ENCODE results near the gene KLF5.
"Not testable (repeated sequence)": the region's sequence is repeated elsewhere in the genome, so short reads cannot be mapped to it uniquely, and the experiment has no call there.

Gene KLF5

DNA sequence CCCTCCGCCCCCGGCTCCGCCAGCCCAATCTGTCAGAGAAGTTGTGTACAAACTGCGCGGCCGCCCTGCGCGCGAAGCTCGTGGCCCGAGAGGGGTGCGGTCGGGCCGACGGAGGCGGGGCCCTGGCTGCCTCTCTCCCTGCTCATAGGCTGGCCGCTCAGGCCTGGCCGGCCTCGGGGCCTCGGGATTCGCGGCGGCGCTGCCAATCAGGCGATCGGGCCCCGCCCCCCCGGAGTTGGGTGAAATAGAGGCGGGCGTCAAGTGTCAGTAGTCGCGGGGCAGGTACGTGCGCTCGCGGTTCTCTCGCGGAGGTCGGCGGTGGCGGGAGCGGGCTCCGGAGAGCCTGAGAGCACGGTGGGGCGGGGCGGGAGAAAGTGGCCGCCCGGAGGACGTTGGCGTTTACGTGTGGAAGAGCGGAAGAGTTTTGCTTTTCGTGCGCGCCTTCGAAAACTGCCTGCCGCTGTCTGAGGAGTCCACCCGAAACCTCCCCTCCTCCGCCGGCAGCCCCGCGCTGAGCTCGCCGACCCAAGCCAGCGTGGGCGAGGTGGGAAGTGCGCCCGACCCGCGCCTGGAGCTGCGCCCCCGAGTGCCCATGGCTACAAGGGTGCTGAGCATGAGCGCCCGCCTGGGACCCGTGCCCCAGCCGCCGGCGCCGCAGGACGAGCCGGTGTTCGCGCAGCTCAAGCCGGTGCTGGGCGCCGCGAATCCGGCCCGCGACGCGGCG lies at the start of gene KLF5:
KLF5 (plus strand) TSS at position 270 of the 724 bp plus-strand sequence; CDS start at position 593, 323 bp downstream.
- peak; percentile 94 for DNase-seq (ENCODE audit: low read depth)

GRCh38 chr13:73011751-73012150 lies 47.1 kb upstream of the KLF5 start:
- DNase-seq (ENCODE audit: low read depth) = no peak

DNA sequence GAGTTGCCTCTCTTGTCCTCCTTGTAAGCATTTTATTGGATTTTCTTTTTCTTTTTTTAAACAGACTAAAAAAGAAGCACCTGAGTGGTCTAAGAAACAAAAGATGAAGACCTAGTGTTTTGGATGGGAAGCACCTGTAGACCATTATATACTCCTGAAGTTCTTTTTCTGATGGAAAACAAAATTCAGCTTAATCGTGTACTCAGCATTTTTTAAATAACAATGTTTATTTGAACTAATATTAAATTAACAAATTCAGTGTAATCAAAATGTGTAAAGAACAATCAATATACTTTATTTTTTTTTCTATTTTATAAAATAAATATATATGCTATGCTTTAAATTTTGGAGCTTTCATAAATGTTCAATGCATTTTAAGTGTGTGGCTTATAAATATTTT lies 43.0 kb upstream of the KLF5 start:
- no peak for DNase-seq (ENCODE audit: low read depth)

- DNase-seq (ENCODE audit: low read depth) = no peak
These were observed 40.5 kb upstream of the KLF5 start for GRCh38 chr13:73018336-73018735.

- DNase-seq (ENCODE audit: low read depth) = no peak
These were observed 33.4 kb upstream of the KLF5 start for GRCh38 chr13:73025217-73026012.

GRCh38 chr13:73034901-73035300 lies 23.9 kb upstream of the KLF5 start:
- no peak for DNase-seq (ENCODE audit: low read depth)

GRCh38 chr13:73035660-73036059 lies 23.1 kb upstream of the KLF5 start:
- no peak for DNase-seq (ENCODE audit: low read depth)

DNA sequence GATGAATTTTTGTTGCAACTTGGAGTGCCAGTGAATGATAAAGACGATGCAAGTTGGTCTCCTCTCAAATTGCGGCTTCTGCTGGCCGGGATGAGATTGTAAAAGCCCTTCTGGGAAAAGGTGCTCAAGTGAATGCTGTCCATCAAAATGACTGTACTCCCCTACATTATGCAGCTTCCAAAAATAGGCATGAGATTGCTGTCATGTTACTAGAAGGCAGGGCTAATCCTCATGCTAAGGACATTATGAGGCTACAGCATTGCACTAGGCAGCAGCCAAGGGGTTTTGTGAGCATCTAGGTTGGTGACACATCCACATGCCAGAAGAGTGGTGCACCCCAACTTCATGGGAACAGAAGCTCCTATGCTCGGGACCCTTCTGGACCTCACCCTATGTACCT lies 22.2 kb upstream of the KLF5 start:
- no peak for DNase-seq (ENCODE audit: low read depth)

GRCh38 chr13:73038064-73038463 lies 20.7 kb upstream of the KLF5 start:
- no peak for DNase-seq (ENCODE audit: low read depth)

GRCh38 chr13:73039201-73040108 lies 19.4 kb upstream of the KLF5 start:
- no peak for DNase-seq (ENCODE audit: low read depth)

DNA sequence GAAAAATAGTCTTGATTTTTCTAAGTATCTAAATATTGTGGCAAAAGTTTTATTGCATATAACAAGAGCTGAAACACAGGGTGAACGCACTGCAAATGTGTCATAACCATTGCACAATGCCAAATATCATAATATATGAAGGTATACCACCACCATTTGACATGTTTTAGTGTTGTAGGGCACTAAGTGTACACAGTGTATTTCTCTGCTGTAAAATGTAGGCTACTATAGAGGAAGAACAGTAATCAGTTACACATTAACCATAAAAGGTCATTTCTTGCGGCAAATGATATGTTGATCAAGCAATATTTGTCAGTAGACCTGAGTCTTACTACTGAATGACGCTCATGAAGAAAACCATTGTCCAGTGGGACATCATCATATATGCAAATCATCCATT lies 18.3 kb upstream of the KLF5 start:
- no peak for DNase-seq (ENCODE audit: low read depth)

GRCh38 chr13:73040968-73041596 lies 17.7 kb upstream of the KLF5 start:
- DNase-seq (ENCODE audit: low read depth) = no peak

DNA sequence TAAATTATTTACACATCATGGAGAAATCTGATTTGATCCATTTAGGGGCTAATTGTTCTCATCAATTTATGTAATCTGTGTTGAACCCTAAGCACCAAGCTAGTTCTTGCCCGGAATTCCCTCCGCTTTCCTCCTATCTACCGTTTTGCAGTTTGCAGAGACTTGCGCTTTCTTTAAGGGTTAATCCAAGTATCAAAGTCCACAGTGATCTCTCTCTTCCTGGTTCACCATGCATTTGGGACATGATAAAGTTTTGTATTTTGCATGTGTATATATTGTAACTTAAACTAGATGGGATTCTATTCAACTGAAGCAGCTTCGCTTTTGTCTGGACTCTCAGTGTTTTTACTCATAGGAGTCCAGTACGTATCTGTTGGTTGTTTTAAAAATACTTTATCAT lies 13.8 kb upstream of the KLF5 start:
- DNase-seq (ENCODE audit: low read depth) = no peak

GRCh38 chr13:73048615-73049014 lies 10.2 kb upstream of the KLF5 start:
- DNase-seq (ENCODE audit: low read depth) = not testable (repeated sequence)

DNA sequence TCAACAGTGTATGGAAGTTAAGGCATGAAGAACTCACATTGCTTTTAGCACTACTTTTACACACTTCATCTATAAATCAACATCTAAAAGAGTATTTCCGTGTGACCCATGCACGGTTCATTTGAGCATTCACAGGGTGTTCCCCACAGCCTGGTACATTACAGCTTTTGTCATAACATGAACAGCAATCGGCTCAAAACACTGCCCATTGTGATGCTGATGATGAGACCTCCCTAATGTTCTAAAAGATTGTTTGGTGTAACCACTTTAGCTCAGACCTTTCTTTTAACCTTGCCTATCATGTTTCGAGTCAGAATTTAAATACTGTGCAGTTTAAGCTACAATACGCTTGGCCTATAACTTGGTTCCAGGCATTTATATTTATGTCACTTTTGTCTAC lies 4.1 kb upstream of the KLF5 start:
- no peak for DNase-seq (ENCODE audit: low read depth)

DNA sequence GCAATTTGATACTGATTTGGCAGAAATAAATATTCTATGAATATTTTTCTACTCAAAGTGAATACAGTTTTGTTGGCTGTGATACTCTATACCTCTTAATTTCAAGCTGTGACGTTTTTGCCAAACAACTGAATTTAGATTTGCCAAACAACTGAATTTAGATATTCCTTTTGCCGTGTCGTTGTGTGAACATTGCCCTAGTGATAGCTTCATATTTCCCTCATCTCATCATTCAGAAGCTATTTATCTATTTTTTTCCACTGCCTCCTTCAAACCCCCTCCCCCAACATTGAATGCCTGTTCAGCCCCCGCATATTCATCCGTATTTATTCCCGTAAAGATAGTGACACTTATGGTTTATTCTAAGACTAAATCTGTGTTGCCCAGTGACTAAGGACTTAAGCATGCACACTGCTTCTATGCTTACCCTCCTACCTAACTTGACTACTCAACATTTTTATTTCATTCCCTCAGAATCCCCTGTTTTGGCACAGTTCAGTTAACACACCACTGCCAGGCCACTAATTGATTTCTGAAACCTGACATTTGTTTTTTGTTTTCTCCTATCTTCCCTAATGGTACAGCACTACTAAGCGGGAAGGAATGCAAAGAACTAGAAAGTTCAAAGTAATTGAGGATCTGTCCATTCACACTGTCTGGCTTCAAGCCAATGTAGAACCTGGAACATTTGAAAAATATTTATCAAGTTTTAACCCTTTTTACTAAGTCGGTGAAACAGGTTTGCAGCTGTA lies 2.8 kb upstream of the KLF5 start:
- no peak for DNase-seq (ENCODE audit: low read depth)

GRCh38 chr13:73056565-73056962 lies 2.2 kb upstream of the KLF5 start:
- DNase-seq (ENCODE audit: low read depth) = no peak

DNA sequence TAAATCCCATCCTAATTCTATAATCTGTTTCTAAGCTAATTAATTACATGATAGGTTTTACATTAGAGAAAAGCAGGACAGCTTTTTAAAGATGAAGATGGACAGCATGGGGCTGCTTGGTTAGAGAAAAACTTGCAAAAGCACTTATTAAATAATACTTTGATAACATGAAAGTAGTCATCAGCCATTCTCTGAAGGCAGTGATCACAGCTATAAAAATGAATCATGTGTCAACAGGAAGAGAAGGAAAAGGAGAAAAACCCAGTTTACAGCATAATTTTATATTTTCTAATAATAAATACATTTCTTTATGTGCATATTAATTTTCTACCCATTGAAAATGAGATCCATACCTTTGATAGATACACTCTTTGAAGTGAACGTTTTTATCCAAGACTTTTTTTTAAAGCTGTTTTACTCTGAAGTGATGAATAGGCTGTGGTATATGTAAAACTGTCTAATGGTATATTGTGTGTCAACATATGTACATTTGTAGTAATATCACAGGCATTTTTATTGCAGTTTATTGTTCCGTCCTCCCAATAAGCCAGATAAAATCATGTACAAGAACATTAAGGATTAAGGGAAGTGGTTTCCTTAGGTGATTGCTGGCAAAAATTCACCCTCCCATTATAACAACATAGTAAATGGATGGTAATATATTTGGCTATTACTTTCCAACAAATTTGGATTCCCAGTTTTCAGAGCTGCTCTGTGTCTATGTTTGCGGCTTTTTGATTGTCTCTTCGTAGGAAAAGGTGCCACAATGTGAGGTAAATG lies 1.3 kb upstream of the KLF5 start:
- DNase-seq (ENCODE audit: low read depth) = no peak

DNA sequence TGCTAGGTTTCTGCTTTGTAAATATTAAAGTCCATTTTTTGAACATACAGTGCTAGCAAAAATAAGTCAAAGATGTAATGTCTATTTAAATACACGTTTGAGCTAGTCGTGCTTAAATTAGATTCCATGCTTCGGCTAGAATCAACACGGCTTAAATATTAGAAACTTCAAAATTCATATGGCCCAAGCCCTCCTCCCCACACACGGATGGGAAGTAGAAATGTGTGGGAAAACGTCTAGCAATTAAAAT lies 816 bp upstream of the KLF5 start:
- no peak for DNase-seq (ENCODE audit: low read depth)

- no peak for DNase-seq (ENCODE audit: low read depth)
These were observed 421 bp upstream of the KLF5 start for GRCh38 chr13:73058432-73058735.

All from activated T-helper 9 cell treated with anti-CD3 and anti-CD28 coated beads, Interleukin-2, amount 50 U/mL, for 16 hours (primary cell).